Astrocyte of the spinal cord (primary cell): ENCODE results near the gene PLA2G1B.

Experiments used
- DNase-seq: peaks from one replicate; pipeline ENCODE4 v3.0.0; 2011; ENCODE audit warnings: low read depth, low spot score
- H3K4me3 ChIP-seq: 2 replicates; pipeline ENCODE4 v1.5.1; 2011; ENCODE audit warnings: low read depth, mild to moderate bottlenecking, low read length, moderate library complexity
- CTCF ChIP-seq: IDR thresholded peaks from 2 replicates; pipeline ENCODE4 v1.5.1; 2012; ENCODE audit warnings: low read depth, mild to moderate bottlenecking, low read length, inconsistent platforms
- in situ Hi-C: cut with HindIII; loops from 2 replicates; pipeline ENCODE4 v1.10.0; 2017; ENCODE audit warnings: low sequenced_read_pairs

The PLA2G1B gene

DNA sequence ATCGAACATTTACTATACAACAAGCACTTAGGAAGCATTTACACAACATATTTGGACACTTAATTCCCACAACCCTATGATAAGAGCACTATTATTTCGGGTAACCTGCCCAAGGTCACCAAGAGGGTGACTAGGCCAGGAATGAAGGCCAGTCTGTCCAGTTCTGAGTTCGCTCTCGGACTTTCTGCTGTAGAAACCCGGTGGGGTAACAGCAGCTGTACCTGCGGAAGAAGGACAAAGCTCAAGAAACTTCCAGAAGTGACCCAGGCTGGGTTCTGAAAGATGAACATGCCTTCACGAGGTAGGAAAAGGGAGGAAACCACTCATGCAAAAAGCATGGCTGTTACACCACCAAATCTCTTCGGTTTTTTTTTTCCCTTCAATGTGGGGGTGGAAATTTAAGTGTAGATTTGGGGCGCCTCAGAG lies 10.8 kb downstream of the PLA2G1B start:
- in situ Hi-C loops: no loop called here
- H3K4me3 ChIP-seq: peak overlapping the region; percentile 65
- DNase-seq: no peak

GRCh38 chr12:120314220-120314619 lies 13.4 kb downstream of the PLA2G1B start:
- no peak overlapping the region for H3K4me3 ChIP-seq
- in situ Hi-C loops: no loop called here
- TF ChIP-seq CTCF: peak; percentile 34
- no peak for DNase-seq

More for the DNA sequence above, 10.8 kb downstream of the PLA2G1B start:
- no peak for TF ChIP-seq CTCF

- TF ChIP-seq CTCF: peak; percentile 88
- H3K4me3 ChIP-seq: peak within 1 kb of the TSS; percentile 75
- DNase-seq: peak; percentile 94
- in situ Hi-C loops: no loop called here
Measured at GRCh38 chr12:120301962-120302815, 25.4 kb downstream of the PLA2G1B start, which contains the start of gene SIRT4. SIRT4 (plus strand) TSS chr12:120302321; CDS start chr12:120303562, 1,241 bp downstream.

- TF ChIP-seq CTCF: no peak
- in situ Hi-C loops: no loop called here
- DNase-seq: peak; percentile 97
- H3K4me3 ChIP-seq: peak within 1 kb of the TSS; percentile 56
Measured at GRCh38 chr12:120292661-120293531, 34.7 kb downstream of the PLA2G1B start, which contains the start of gene RNU4-1. RNU4-1 (minus strand) TSS chr12:120293237.

GRCh38 chr12:120292411-120292660 lies 35.2 kb downstream of the PLA2G1B start:
- no peak for DNase-seq
- no peak for TF ChIP-seq CTCF
- H3K4me3 ChIP-seq: peak overlapping the region; percentile 56
- in situ Hi-C loops: no loop called here

GRCh38 chr12:120290609-120291305 lies 36.8 kb downstream of the PLA2G1B start:
- DNase-seq: no peak
- no peak for TF ChIP-seq CTCF
- peak overlapping the region; percentile 26 for H3K4me3 ChIP-seq
- in situ Hi-C loops: no loop called here
